ENCODE results near the gene RPUSD1.

The RPUSD1 gene

DNA sequence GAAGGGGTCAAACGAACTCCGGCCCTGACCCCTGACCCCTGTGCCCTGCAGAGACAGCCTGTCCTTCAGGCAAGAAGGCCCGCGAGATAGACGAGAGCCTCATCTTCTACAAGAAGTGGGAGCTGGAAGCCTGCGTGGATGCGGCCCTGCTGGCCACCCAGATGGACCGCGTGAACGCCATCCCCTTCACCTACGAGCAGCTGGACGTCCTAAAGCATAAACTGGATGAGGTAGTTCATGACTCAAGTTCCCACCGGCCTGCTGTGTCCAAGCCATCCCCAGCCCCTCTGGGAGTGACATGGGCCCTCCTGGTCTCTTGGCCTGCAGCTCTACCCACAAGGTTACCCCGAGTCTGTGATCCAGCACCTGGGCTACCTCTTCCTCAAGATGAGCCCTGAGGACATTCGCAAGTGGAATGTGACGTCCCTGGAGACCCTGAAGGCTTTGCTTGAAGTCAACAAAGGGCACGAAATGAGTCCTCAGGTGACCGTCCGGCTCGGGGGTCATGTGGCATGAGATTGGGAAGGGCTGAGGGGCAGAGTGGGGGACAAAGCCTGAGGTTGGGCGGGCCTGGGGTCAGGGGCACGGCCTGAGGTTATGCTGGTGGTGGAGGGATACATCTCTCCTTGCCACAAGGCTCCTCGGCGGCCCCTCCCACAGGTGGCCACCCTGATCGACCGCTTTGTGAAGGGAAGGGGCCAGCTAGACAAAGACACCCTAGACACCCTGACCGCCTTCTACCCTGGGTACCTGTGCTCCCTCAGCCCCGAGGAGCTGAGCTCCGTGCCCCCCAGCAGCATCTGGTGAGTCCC is 22.0 kb downstream of the RPUSD1 start:
- Histone ChIP-seq H3K27ac (ENCODE audit: low read depth, low read length, poor library complexity, severe bottlenecking) (no peak overlapping the region), H3K79me2 (ENCODE audit: insufficient read depth, low read length) (no peaks in the 10 kb centered on the region), H3F3A (ENCODE audit: insufficient read depth, low read length) (no peaks in the 10 kb centered on the region), H3K4me1 (ENCODE audit: insufficient read depth, low read length, severe bottlenecking) (no peaks in the 10 kb centered on the region), H3K36me3 (ENCODE audit: insufficient read depth, low read length) (no peaks in the 10 kb centered on the region), H3K9me3 (ENCODE audit: low read length) (no peaks in the 10 kb centered on the region), H3K27me3 (ENCODE audit: insufficient read depth, low read length) (no peaks in the 10 kb centered on the region), H3K9me2 (ENCODE audit: low read depth, low read length) (no peaks in the 10 kb centered on the region), H3K4me3 (ENCODE audit: low read depth, low read length, poor library complexity, severe bottlenecking) (no peak overlapping the region), H4K20me1 (ENCODE audit: insufficient read depth, low read length) (no peaks in the 10 kb centered on the region), H3K4me2 (ENCODE audit: low read length) (no peak overlapping the region), H2AFZ (ENCODE audit: low read length) (no peak overlapping the region), H3K9ac (ENCODE audit: low read length) (no peak overlapping the region)
- no peak for TF ChIP-seq EZH2 (IDR thresholded peaks at IDR 0.05; ENCODE audit: borderline replicate concordance, low read length)
- TF ChIP-seq, protein P1, sequence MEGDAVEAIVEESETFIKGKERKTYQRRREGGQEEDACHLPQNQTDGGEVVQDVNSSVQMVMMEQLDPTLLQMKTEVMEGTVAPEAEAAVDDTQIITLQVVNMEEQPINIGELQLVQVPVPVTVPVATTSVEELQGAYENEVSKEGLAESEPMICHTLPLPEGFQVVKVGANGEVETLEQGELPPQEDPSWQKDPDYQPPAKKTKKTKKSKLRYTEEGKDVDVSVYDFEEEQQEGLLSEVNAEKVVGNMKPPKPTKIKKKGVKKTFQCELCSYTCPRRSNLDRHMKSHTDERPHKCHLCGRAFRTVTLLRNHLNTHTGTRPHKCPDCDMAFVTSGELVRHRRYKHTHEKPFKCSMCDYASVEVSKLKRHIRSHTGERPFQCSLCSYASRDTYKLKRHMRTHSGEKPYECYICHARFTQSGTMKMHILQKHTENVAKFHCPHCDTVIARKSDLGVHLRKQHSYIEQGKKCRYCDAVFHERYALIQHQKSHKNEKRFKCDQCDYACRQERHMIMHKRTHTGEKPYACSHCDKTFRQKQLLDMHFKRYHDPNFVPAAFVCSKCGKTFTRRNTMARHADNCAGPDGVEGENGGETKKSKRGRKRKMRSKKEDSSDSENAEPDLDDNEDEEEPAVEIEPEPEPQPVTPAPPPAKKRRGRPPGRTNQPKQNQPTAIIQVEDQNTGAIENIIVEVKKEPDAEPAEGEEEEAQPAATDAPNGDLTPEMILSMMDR (IDR thresholded peaks at IDR 0.05; ENCODE audit: low read length) = no peak

DNA sequence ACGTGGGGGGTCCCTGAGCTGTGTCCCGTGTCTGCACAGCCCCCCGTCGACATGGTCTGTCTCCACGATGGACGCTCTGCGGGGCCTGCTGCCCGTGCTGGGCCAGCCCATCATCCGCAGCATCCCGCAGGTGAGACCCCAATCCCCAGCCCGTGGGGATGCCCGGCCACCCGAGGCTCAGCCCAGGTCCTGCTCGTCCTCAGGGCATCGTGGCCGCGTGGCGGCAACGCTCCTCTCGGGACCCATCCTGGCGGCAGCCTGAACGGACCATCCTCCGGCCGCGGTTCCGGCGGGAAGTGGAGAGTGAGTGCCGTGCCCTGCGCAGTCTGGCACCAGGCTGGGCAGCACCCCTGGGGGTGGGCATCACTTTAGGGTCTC is 22.7 kb downstream of the RPUSD1 start:
- Histone ChIP-seq H3K27me3 (ENCODE audit: insufficient read depth, low read length) (no peaks in the 10 kb centered on the region), H4K20me1 (ENCODE audit: insufficient read depth, low read length) (no peaks in the 10 kb centered on the region), H2AFZ (ENCODE audit: low read length) (no peak overlapping the region), H3F3A (ENCODE audit: insufficient read depth, low read length) (no peaks in the 10 kb centered on the region), H3K4me2 (ENCODE audit: low read length) (no peak overlapping the region), H3K27ac (ENCODE audit: low read depth, low read length, poor library complexity, severe bottlenecking) (no peak overlapping the region), H3K79me2 (ENCODE audit: insufficient read depth, low read length) (no peaks in the 10 kb centered on the region), H3K9ac (ENCODE audit: low read length) (no peak overlapping the region), H3K9me3 (ENCODE audit: low read length) (no peaks in the 10 kb centered on the region), H3K4me1 (ENCODE audit: insufficient read depth, low read length, severe bottlenecking) (no peaks in the 10 kb centered on the region), H3K9me2 (ENCODE audit: low read depth, low read length) (no peaks in the 10 kb centered on the region), H3K36me3 (ENCODE audit: insufficient read depth, low read length) (no peaks in the 10 kb centered on the region), H3K4me3 (ENCODE audit: low read depth, low read length, poor library complexity, severe bottlenecking) (no peak overlapping the region)
- TF ChIP-seq, protein P1 (IDR thresholded peaks at IDR 0.05; ENCODE audit: low read length) = no peak
- TF ChIP-seq EZH2 (IDR thresholded peaks at IDR 0.05; ENCODE audit: borderline replicate concordance, low read length) = no peak

DNA sequence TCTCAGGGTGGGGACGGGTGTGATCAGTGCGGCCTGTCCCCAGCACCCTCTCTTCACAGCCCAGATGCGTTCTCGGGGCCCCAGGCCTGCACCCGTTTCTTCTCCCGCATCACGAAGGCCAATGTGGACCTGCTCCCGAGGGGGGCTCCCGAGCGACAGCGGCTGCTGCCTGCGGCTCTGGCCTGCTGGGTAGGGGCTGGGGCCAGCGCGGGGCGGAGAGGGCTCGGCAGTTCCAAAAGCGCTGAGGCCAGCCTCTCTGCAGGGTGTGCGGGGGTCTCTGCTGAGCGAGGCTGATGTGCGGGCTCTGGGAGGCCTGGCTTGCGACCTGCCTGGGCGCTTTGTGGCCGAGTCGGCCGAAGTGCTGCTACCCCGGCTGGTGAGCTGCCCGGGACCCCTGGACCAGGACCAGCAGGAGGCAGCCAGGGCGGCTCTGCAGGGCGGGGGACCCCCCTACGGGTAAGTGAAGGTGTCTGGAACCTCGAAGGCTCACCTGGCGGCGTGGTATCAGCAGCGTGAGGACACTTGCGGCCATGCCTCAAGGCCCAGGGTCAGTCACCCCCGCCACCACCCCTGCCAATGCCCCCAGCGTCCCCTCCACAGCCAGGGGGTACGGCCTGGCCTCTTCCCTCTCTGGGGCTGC is 23.2 kb downstream of the RPUSD1 start:
- Histone ChIP-seq H3K27me3 (ENCODE audit: insufficient read depth, low read length) (no peaks in the 10 kb centered on the region), H3K79me2 (ENCODE audit: insufficient read depth, low read length) (no peaks in the 10 kb centered on the region), H3K9ac (ENCODE audit: low read length) (no peak overlapping the region), H3K4me1 (ENCODE audit: insufficient read depth, low read length, severe bottlenecking) (no peaks in the 10 kb centered on the region), H2AFZ (ENCODE audit: low read length) (no peak overlapping the region), H3K4me3 (ENCODE audit: low read depth, low read length, poor library complexity, severe bottlenecking) (no peak overlapping the region), H3K4me2 (ENCODE audit: low read length) (no peak overlapping the region), H3K9me2 (ENCODE audit: low read depth, low read length) (no peaks in the 10 kb centered on the region), H4K20me1 (ENCODE audit: insufficient read depth, low read length) (no peaks in the 10 kb centered on the region), H3K9me3 (ENCODE audit: low read length) (no peaks in the 10 kb centered on the region), H3K36me3 (ENCODE audit: insufficient read depth, low read length) (no peaks in the 10 kb centered on the region), H3K27ac (ENCODE audit: low read depth, low read length, poor library complexity, severe bottlenecking) (no peak overlapping the region), H3F3A (ENCODE audit: insufficient read depth, low read length) (no peaks in the 10 kb centered on the region)
- TF ChIP-seq EZH2 (IDR thresholded peaks at IDR 0.05; ENCODE audit: borderline replicate concordance, low read length) = no peak
- TF ChIP-seq, protein P1 (IDR thresholded peaks at IDR 0.05; ENCODE audit: low read length) = no peak

Measured in OCI-LY1 (cell line).